ENCODE data around the gene RPTOR.

The RPTOR gene

DNA sequence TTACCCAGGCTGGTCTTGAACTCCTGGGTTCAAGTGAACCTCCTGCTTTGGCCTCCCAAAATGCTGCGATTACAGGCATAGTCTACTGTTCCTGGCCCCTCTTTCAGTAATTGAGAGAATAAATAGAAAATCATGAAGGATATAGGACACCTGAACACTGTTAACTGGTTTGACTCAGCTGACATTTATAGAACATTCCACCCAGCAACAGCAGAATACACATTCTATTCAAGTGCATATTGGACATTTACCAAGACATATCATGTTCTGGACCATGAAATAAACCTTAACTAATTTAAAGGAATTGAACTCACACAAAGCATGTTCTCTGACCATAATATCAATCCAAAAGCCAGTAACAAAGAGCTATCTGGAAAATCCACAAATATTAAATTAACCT is 470.5 kb downstream of the RPTOR start:
- no peak for DNase-seq (ENCODE audit: low read depth, low spot score)
